ENCODE data around the gene CHCHD3. TPM values are rescaled to one million over a fixed set of nuclear protein-coding genes. Genes with fewer than 3 reads are reported as not detected.
A peak's percentile ranks its signal among the peaks of the same experiment; 100 is the strongest.

The CHCHD3 gene
- total RNA-seq, 1 donor = 104 TPM

DNA sequence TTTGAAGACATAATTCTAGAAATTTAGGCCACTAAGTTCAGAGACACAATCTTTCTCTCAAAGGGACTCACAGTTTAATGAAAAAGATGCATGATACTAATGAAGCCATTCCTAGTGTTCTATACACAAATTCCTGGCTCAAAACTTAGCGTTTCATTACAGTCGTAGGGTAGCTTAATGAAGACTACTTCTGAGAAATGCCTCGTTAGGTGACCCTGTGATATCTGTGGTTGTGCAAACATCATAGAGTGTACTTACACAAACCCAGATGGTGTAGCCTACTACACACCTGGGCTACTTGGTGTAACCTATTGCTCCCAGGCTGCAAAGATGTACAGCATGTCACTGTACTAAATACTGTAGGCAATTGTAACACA, 488 bp upstream of the CHCHD3 start:
- no peak for DNase-seq (ENCODE audit: low read depth)
- TF ChIP-seq, protein P1, sequence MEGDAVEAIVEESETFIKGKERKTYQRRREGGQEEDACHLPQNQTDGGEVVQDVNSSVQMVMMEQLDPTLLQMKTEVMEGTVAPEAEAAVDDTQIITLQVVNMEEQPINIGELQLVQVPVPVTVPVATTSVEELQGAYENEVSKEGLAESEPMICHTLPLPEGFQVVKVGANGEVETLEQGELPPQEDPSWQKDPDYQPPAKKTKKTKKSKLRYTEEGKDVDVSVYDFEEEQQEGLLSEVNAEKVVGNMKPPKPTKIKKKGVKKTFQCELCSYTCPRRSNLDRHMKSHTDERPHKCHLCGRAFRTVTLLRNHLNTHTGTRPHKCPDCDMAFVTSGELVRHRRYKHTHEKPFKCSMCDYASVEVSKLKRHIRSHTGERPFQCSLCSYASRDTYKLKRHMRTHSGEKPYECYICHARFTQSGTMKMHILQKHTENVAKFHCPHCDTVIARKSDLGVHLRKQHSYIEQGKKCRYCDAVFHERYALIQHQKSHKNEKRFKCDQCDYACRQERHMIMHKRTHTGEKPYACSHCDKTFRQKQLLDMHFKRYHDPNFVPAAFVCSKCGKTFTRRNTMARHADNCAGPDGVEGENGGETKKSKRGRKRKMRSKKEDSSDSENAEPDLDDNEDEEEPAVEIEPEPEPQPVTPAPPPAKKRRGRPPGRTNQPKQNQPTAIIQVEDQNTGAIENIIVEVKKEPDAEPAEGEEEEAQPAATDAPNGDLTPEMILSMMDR (IDR thresholded peaks at IDR 0.05; ENCODE audit: insufficient read depth, low read depth, low read length) = no peak
- no peak overlapping the region for H3K4me3 ChIP-seq (ENCODE audit: low read depth, low read length)

DNA sequence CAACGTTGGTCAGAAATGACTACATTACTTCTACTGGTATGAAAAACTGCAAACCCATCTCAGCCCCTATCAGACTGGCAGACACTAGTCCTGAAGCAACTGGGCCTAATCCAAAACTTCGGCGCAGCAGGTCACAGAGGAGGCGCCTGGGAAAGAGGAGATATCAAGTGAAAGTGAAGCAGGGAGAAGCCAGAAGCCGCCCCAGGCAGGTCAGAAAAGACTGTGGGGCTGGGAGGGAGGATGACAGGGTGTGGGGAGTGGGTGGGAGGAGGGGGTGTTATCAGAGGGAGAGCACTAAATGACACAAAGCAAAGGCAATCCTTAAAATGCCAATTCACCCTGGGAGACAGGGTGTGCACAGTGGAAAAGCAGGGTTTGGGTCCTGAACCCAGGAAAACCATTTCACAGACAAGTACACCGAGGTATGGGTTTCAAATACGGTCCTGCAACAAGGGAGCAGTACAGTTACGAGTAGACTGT, 731 bp downstream of the CHCHD3 start:
- H3K4me3 ChIP-seq (ENCODE audit: low read depth, low read length) = peak overlapping the region; percentile 86
- peak; percentile 21 for DNase-seq (ENCODE audit: low read depth)
- TF ChIP-seq, protein P1 (IDR thresholded peaks at IDR 0.05; ENCODE audit: insufficient read depth, low read depth, low read length) = no peak

GRCh38 chr7:133079296-133079695, 2.6 kb downstream of the CHCHD3 start:
- TF ChIP-seq, protein P1 (IDR thresholded peaks at IDR 0.05; ENCODE audit: insufficient read depth, low read depth, low read length) = no peak
- DNase-seq (ENCODE audit: low read depth) = no peak
- H3K4me3 ChIP-seq (ENCODE audit: low read depth, low read length) = no peak overlapping the region

- TF ChIP-seq, protein P1 (IDR thresholded peaks at IDR 0.05; ENCODE audit: insufficient read depth, low read depth, low read length) = no peak
- H3K4me3 ChIP-seq (ENCODE audit: low read depth, low read length) = no peak overlapping the region
- DNase-seq (ENCODE audit: low read depth) = peak; percentile 49
These were observed 4.5 kb downstream of the CHCHD3 start for GRCh38 chr7:133077394-133077793.

DNA sequence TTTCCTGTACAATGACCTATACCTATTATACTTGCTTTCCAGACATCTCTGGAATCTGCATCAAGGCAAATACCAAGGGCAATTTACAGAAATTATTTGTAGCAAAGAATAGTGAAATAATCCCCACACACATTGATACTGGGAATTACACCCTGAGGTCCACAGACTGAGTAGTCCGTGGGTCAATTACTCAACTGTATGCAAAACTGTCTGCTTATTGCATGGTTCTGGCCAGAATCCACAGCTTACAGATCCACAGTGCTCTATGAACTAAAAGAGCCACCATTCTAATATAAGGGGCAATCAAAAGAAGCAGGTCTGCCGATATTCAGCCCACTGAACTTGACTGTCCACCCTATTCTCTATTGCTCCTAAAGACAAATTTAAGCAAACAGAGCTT, 5.7 kb downstream of the CHCHD3 start:
- DNase-seq (ENCODE audit: low read depth) = no peak
- TF ChIP-seq, protein P1 (IDR thresholded peaks at IDR 0.05; ENCODE audit: insufficient read depth, low read depth, low read length) = no peak
- H3K4me3 ChIP-seq (ENCODE audit: low read depth, low read length) = no peak overlapping the region

DNA sequence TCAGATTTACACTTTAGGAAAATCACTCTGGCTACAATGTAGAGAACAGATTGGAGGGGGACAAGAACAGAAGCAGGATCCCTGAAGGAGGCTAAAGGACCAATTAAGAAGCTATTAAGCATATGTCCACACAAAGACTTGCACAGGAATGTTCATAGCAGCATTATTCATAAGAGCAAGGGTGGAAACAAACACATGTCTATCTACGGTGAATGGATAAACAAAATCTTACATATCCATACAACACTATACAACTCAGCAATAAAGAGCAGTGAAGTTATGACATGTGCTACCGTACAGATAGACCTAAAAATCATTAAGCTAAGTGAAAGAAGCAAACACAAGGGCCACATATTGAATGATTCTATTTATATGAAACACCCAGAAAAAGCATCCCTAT, 10.4 kb downstream of the CHCHD3 start:
- TF ChIP-seq, protein P1 (IDR thresholded peaks at IDR 0.05; ENCODE audit: insufficient read depth, low read depth, low read length) = no peak
- DNase-seq (ENCODE audit: low read depth) = no peak
- H3K4me3 ChIP-seq (ENCODE audit: low read depth, low read length) = no peak overlapping the region

DNA sequence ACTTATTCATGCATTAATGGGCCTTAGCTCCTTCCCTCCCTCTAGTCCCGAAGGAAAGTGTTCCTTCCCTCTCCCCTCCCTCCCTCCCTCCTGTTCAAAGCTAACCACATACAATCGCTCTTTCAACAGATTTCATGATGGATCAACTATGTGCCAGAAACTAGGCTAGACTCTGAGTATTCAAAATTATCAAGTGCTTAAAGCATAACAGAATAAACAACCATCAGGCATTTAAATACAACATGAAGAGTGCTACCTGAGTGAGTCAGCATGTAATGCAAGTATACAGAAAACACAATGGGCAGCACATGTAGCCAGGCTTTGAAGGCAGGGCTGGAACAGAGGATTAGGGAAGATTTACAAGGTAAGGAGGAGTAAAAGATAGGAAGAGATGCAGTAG, 11.3 kb downstream of the CHCHD3 start:
- TF ChIP-seq, protein P1 (IDR thresholded peaks at IDR 0.05; ENCODE audit: insufficient read depth, low read depth, low read length) = no peak
- H3K4me3 ChIP-seq (ENCODE audit: low read depth, low read length) = no peak overlapping the region
- DNase-seq (ENCODE audit: low read depth) = no peak

Measured in fibroblast of villous mesenchyme (primary cell).